Fibroblast of the conjunctiva (primary cell): ENCODE measurements around the gene RDH12.
A peak's percentile ranks its signal among the peaks of the same experiment; 100 is the strongest.
"Not testable (repeated sequence)": the region's sequence is repeated elsewhere in the genome, so short reads cannot be mapped to it uniquely, and the experiment has no call there.

Source experiments
- DNase-seq: peaks from one replicate; pipeline ENCODE4 v3.0.0-alpha.2; 2010; ENCODE audit warnings: low read depth

The RDH12 gene

GRCh38 chr14:67705211-67705610, 3.5 kb downstream of the RDH12 start:
- DNase-seq: no peak

GRCh38 chr14:67709346-67709745, 7.7 kb downstream of the RDH12 start:
- not testable (repeated sequence) for DNase-seq

GRCh38 chr14:67709796-67710195, 8.1 kb downstream of the RDH12 start:
- not testable (repeated sequence) for DNase-seq

- DNase-seq: no peak
Observed at GRCh38 chr14:67710209-67710608, 8.5 kb downstream of the RDH12 start.

GRCh38 chr14:67717048-67717447, 15.4 kb downstream of the RDH12 start:
- no peak for DNase-seq

GRCh38 chr14:67718265-67718664, 16.6 kb downstream of the RDH12 start:
- DNase-seq: no peak

- DNase-seq: not testable (repeated sequence)
Observed at GRCh38 chr14:67719385-67719784, 17.7 kb downstream of the RDH12 start.

- no peak for DNase-seq
Observed at GRCh38 chr14:67719866-67720265, 18.2 kb downstream of the RDH12 start.

GRCh38 chr14:67721875-67722274, 20.2 kb downstream of the RDH12 start:
- DNase-seq: no peak

GRCh38 chr14:67722293-67722692, 20.6 kb downstream of the RDH12 start:
- DNase-seq: peak; percentile 43

GRCh38 chr14:67725171-67725570, 23.5 kb downstream of the RDH12 start:
- no peak for DNase-seq

GRCh38 chr14:67727361-67727760, 25.7 kb downstream of the RDH12 start:
- DNase-seq: no peak

GRCh38 chr14:67728258-67728657, 26.6 kb downstream of the RDH12 start:
- DNase-seq: no peak

GRCh38 chr14:67729072-67729885, 27.6 kb downstream of the RDH12 start:
- DNase-seq: no peak

- no peak for DNase-seq
Observed at GRCh38 chr14:67733616-67734015, 31.9 kb downstream of the RDH12 start.

- no peak for DNase-seq
Observed at GRCh38 chr14:67734675-67735074, 33.0 kb downstream of the RDH12 start.

GRCh38 chr14:67735336-67736147, 33.9 kb downstream of the RDH12 start:
- DNase-seq: no peak

- DNase-seq: no peak
Observed at GRCh38 chr14:67736771-67737170, 35.1 kb downstream of the RDH12 start.

GRCh38 chr14:67738740-67739504, 37.2 kb downstream of the RDH12 start:
- peak; percentile 94 for DNase-seq

GRCh38 chr14:67744046-67744445, 42.4 kb downstream of the RDH12 start:
- DNase-seq: no peak

- DNase-seq: no peak
Observed at GRCh38 chr14:67746927-67747326, 45.2 kb downstream of the RDH12 start.

- DNase-seq: no peak
Observed at GRCh38 chr14:67748312-67748711, 46.6 kb downstream of the RDH12 start.
